KMS-11 (cell line): ENCODE measurements around the gene TSEN54.

ENCODE experiments used
- H2AFZ ChIP-seq: fragments of 200-600 bp; sonication (generic); 2 replicates; pipeline ENCODE4 v1.6.1; 2016; ENCODE audit warnings: antibody characterized with exemption, mixed run types, low read depth
- H3K27ac ChIP-seq: fragments of 200-600 bp; sonication (generic); 2 replicates; pipeline ENCODE4 v1.6.1; 2016; ENCODE audit warnings: mild to moderate bottlenecking, mixed run types
- H3K27me3 ChIP-seq: fragments of 200-600 bp; sonication (generic); 2 replicates; pipeline ENCODE4 v1.6.1; 2017; ENCODE audit warnings: mild to moderate bottlenecking, low read depth, mixed run types, moderate library complexity; ENCODE audit not compliant: insufficient read depth
- H3K36me3 ChIP-seq: fragments of 200-600 bp; sonication (generic); 2 replicates; pipeline ENCODE4 v1.6.1; 2017; ENCODE audit warnings: mild to moderate bottlenecking, mixed run types; ENCODE audit not compliant: insufficient read depth
- H3K4me1 ChIP-seq: fragments of 200-600 bp; sonication (generic); 2 replicates; pipeline ENCODE4 v1.6.1; 2016; ENCODE audit warnings: mild to moderate bottlenecking, low read depth, mixed run types; ENCODE audit not compliant: poor library complexity, severe bottlenecking
- H3K4me2 ChIP-seq: fragments of 200-600 bp; sonication (generic); 2 replicates; pipeline ENCODE4 v1.7.0; 2016; ENCODE audit warnings: mild to moderate bottlenecking, mixed run types
- H3K4me3 ChIP-seq: fragments of 200-600 bp; sonication (generic); IDR thresholded peaks from 2 replicates; pipeline ENCODE4 v1.6.1; 2017; ENCODE audit warnings: low read depth, low read length, mixed read lengths; ENCODE audit not compliant: insufficient read depth
- H3K79me2 ChIP-seq: fragments of 200-600 bp; sonication (generic); 2 replicates; pipeline ENCODE4 v1.6.1; 2016; ENCODE audit warnings: low read depth, mixed run types; ENCODE audit not compliant: insufficient read depth
- H3K9ac ChIP-seq: fragments of 200-600 bp; sonication (generic); 2 replicates; pipeline ENCODE4 v1.6.1; 2016; ENCODE audit warnings: mild to moderate bottlenecking, mixed run types
- H4K20me1 ChIP-seq: fragments of 200-600 bp; sonication (generic); 2 replicates; pipeline ENCODE4 v1.6.1; 2016; ENCODE audit warnings: mild to moderate bottlenecking, mixed run types; ENCODE audit not compliant: insufficient read depth
- CTCF ChIP-seq: fragments of 200-600 bp; sonication (generic); conservative IDR thresholded peaks from 2 replicates; pipeline ENCODE4 v1.6.1; 2017; ENCODE audit warnings: low read depth, mild to moderate bottlenecking, antibody characterized with exemption, low read length, moderate library complexity, mixed read lengths

The TSEN54 gene

DNA sequence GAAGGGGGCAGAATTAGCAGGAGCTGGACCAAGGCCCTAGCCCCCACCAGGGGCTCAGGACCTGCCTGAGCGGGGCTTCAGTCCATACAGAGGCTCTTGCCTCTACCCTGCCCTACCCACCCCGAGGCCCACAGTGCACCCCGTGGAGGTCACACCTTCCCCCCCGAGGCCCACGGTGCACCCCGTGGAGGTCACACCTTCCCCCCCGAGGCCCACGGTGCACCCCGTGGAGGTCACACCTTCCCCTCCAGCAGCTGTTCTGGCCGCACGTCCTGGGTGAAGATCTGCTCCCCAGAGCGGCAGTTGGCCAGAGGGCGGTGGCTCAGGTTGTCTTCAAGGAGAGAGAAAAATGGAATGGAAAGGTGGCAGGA is 12.4 kb upstream of the TSEN54 start:
- Histone ChIP-seq H3K27me3 (no peaks in the 10 kb centered on the region), H3K4me3 (no peak overlapping the region), H3K4me1 (no peaks in the 10 kb centered on the region), H4K20me1 (no peaks in the 10 kb centered on the region), H2AFZ (no peak overlapping the region), H3K27ac (no peak overlapping the region), H3K36me3 (no peaks in the 10 kb centered on the region), H3K79me2 (no peaks in the 10 kb centered on the region), H3K9ac (no peak overlapping the region), H3K4me2 (no peak overlapping the region)
- TF ChIP-seq CTCF: no peak

- Histone ChIP-seq H3K27ac (no peak overlapping the region), H4K20me1 (no peaks in the 10 kb centered on the region), H3K9ac (no peak overlapping the region), H3K4me2 (no peak overlapping the region), H3K36me3 (no peaks in the 10 kb centered on the region), H3K4me1 (no peaks in the 10 kb centered on the region), H3K27me3 (no peaks in the 10 kb centered on the region), H3K4me3 (no peak overlapping the region), H3K79me2 (no peaks in the 10 kb centered on the region), H2AFZ (no peak overlapping the region)
- TF ChIP-seq CTCF: peak; percentile 62
Observed at GRCh38 chr17:75504347-75505151, 11.8 kb upstream of the TSEN54 start.

DNA sequence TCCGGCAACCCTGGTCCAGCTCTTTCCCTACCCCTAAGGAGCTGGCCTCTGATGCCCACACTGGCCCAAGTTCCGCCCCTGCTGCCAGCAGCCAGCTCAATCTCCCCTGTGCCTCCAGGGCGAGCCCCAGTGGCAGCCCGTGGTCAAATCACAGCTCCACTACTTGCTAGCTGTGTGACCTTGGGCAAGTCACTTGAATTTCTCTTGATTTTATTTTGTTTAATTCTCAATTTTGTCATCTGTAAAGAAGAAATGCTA is 11.2 kb upstream of the TSEN54 start:
- H3K4me3 ChIP-seq: no peak overlapping the region
- no peak overlapping the region for H2AFZ ChIP-seq
- no peaks in the 10 kb centered on the region for H3K36me3 ChIP-seq
- no peaks in the 10 kb centered on the region for H3K79me2 ChIP-seq
- TF ChIP-seq CTCF: no peak
- H4K20me1 ChIP-seq: no peaks in the 10 kb centered on the region
- H3K27me3 ChIP-seq: no peaks in the 10 kb centered on the region
- no peaks in the 10 kb centered on the region for H3K4me1 ChIP-seq
- H3K9ac ChIP-seq: no peak overlapping the region
- H3K27ac ChIP-seq: no peak overlapping the region
- no peak overlapping the region for H3K4me2 ChIP-seq

- H3K79me2 ChIP-seq: no peaks in the 10 kb centered on the region
- H3K4me3 ChIP-seq: no peak overlapping the region
- no peak overlapping the region for H3K27ac ChIP-seq
- H3K4me1 ChIP-seq: no peaks in the 10 kb centered on the region
- no peak for TF ChIP-seq CTCF
- H3K36me3 ChIP-seq: no peaks in the 10 kb centered on the region
- H3K9ac ChIP-seq: no peak overlapping the region
- no peaks in the 10 kb centered on the region for H3K27me3 ChIP-seq
- no peak overlapping the region for H3K4me2 ChIP-seq
- H4K20me1 ChIP-seq: no peaks in the 10 kb centered on the region
- H2AFZ ChIP-seq: no peak overlapping the region
Observed at GRCh38 chr17:75505640-75506039, 10.7 kb upstream of the TSEN54 start.
